Ishikawa (cell line): Measurements from ENCODE around the gene PEG3.

Experiments used
- CEBPB ChIP-seq: IDR thresholded peaks from 2 replicates; pipeline ENCODE4 v1.6.1; 2012
- CREB1 ChIP-seq: IDR thresholded peaks from 2 replicates; pipeline ENCODE4 v1.6.1; 2012; ENCODE audit warnings: low read depth
- EGR1 ChIP-seq: IDR thresholded peaks from 2 replicates; pipeline ENCODE4 v1.6.1; 2012
- EP300 ChIP-seq: IDR thresholded peaks from 2 replicates; pipeline ENCODE4 v1.6.1; 2012; ENCODE audit warnings: borderline replicate concordance
- FOXM1 ChIP-seq: IDR thresholded peaks from 2 replicates; pipeline ENCODE4 v1.6.1; 2012; ENCODE audit warnings: low read depth, borderline replicate concordance
- MAX ChIP-seq: IDR thresholded peaks from 2 replicates; pipeline ENCODE4 v1.6.1; 2012
- NFIC ChIP-seq: IDR thresholded peaks from 2 replicates; pipeline ENCODE4 v1.6.1; 2012
- RAD21 ChIP-seq: IDR thresholded peaks from 2 replicates; pipeline ENCODE4 v1.6.1; 2012; ENCODE audit warnings: low read depth
- TAF1 ChIP-seq: IDR thresholded peaks from 2 replicates; pipeline ENCODE4 v1.6.1; 2012; ENCODE audit warnings: low read depth, mild to moderate bottlenecking
- TCF12 ChIP-seq: IDR thresholded peaks from 2 replicates; pipeline ENCODE4 v1.6.1; 2012; ENCODE audit warnings: low read depth
- TEAD4 ChIP-seq: IDR thresholded peaks from 2 replicates; pipeline ENCODE4 v1.6.1; 2012
- YY1 ChIP-seq: IDR thresholded peaks from 2 replicates; pipeline ENCODE4 v1.6.1; 2012; ENCODE audit warnings: low read depth
- ZBTB7A ChIP-seq: IDR thresholded peaks from 2 replicates; pipeline ENCODE4 v1.6.1; 2012; ENCODE audit warnings: low read depth
- TF ChIP-seq, protein P1 (sequence below): IDR thresholded peaks from 2 replicates; pipeline ENCODE4 v1.6.1; 2012; ENCODE audit warnings: low read depth, mild to moderate bottlenecking
- TF ChIP-seq, protein P2 (sequence below): IDR thresholded peaks from 2 replicates; pipeline ENCODE4 v1.6.1; 2012

The PEG3 gene

GRCh38 chr19:56810260-56810659 is 30.3 kb downstream of the PEG3 start:
- TF ChIP-seq ZBTB7A: no peak

DNA sequence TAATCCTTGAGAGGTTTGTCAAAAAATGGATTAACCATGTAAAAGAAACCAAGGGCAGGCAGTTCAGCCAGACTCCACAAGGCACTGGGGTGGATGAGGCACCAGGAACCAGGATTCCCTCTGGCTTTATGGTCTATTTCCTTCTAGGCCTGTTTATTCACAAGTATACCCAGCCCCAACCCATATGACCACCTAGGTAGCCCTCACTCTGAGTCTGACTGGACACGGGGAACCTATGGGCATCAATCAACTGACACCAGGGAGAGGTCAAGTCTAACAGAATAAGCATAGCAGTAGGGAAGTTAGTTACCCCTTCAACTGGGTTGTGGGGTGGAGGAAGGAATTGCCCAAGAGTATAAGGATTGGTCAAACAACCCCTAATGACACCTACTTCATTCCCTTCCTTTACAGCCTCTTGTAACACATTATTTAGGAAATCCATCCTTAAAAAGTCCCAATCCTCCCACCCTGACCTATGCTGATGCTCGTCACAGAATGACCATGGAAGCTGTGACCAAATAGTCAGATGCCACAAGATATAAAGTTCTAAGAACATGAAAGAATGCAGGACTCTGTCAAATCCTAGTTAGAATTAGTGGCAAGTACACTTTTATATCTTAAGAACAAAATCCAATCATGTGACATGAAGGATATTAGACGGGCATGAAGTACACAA is 31.7 kb downstream of the PEG3 start:
- TF ChIP-seq CREB1 (no peak), ZBTB7A (no peak), EGR1 (no peak), TCF12 (no peak), EP300 (no peak), TEAD4 (no peak), CEBPB (no peak), RAD21 (no peak), YY1 (no peak), TAF1 (no peak), NFIC (no peak)
- TF ChIP-seq, protein P1, sequence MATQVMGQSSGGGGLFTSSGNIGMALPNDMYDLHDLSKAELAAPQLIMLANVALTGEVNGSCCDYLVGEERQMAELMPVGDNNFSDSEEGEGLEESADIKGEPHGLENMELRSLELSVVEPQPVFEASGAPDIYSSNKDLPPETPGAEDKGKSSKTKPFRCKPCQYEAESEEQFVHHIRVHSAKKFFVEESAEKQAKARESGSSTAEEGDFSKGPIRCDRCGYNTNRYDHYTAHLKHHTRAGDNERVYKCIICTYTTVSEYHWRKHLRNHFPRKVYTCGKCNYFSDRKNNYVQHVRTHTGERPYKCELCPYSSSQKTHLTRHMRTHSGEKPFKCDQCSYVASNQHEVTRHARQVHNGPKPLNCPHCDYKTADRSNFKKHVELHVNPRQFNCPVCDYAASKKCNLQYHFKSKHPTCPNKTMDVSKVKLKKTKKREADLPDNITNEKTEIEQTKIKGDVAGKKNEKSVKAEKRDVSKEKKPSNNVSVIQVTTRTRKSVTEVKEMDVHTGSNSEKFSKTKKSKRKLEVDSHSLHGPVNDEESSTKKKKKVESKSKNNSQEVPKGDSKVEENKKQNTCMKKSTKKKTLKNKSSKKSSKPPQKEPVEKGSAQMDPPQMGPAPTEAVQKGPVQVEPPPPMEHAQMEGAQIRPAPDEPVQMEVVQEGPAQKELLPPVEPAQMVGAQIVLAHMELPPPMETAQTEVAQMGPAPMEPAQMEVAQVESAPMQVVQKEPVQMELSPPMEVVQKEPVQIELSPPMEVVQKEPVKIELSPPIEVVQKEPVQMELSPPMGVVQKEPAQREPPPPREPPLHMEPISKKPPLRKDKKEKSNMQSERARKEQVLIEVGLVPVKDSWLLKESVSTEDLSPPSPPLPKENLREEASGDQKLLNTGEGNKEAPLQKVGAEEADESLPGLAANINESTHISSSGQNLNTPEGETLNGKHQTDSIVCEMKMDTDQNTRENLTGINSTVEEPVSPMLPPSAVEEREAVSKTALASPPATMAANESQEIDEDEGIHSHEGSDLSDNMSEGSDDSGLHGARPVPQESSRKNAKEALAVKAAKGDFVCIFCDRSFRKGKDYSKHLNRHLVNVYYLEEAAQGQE: no peak
- TF ChIP-seq, protein P2, sequence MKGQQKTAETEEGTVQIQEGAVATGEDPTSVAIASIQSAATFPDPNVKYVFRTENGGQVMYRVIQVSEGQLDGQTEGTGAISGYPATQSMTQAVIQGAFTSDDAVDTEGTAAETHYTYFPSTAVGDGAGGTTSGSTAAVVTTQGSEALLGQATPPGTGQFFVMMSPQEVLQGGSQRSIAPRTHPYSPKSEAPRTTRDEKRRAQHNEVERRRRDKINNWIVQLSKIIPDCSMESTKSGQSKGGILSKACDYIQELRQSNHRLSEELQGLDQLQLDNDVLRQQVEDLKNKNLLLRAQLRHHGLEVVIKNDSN: no peak

DNA sequence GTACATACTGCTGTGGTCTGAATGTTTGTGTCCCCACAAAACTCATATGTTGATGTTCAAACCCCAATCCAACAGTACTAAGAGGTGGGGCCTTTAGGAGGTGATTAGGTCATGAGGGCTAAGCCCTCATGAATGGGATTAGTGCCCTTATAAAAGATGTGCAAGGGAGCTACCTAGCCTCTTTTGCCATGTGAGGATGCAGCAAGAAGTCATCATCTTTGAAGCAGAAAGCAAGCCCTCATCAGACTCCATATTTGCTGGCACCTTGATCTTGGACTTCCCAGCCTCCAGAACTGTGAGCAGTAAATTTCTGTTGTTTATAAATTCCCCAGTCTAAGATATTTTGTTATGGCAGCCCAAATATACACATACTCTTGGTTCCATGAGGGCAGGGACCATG is 33.9 kb downstream of the PEG3 start:
- no peak for TF ChIP-seq MAX
- no peak for TF ChIP-seq CEBPB
- TF ChIP-seq, protein P2: no peak
- no peak for TF ChIP-seq EP300
- TF ChIP-seq FOXM1: no peak
